ENCODE results near the gene KRT6A. TPM values are rescaled to one million over a fixed set of nuclear protein-coding genes. Genes with fewer than 3 reads are reported as not detected.

Gene KRT6A
- polyA plus RNA-seq (2012; ENCODE audit: insufficient read length, low read depth), result not detected

DNA sequence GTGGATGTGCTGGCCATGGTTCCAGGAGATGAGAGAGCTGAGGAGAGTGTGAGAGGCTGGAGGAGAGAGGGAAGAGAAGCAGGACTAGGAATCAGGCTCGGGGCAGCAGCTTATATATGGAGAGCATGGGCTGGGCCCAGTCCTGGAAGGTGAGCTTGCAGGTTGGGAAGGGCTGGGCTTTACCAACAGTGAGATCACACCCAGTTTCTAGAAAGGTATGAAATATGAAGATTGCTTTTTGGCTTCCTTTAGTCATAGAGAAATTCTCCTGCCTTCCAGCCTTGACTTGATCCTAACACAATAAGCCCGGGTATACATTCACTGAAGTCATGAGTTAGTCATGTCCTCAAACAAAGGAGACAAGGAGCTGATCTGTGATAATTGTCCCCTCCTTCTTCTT, at the start of gene KRT6A:
Gene KRT6A (minus strand): TSS at position 86 of the 400 bp plus-strand sequence. CDS start 69 bp downstream, at position 17.
- TF ChIP-seq TAF1 (IDR thresholded peaks at IDR 0.05; ENCODE audit: borderline replicate concordance, insufficient read depth, low read length), result no peak
- no peak for TF ChIP-seq FOXP2 (optimal IDR thresholded peaks at IDR 0.05; ENCODE audit: borderline replicate concordance, extremely low read depth, extremely low read length, insufficient read depth)
- no peak for TF ChIP-seq REST (IDR thresholded peaks at IDR 0.05; ENCODE audit: insufficient read depth in 1 of 2, low read depth in 2 of 2, low read length in 2 of 2)
- TF ChIP-seq SIN3A (IDR thresholded peaks at IDR 0.05; ENCODE audit: borderline replicate concordance, insufficient read depth, low read length), result no peak
- TF ChIP-seq POLR2AphosphoS5 (IDR thresholded peaks at IDR 0.05; ENCODE audit: low read depth, low read length), result no peak

DNA sequence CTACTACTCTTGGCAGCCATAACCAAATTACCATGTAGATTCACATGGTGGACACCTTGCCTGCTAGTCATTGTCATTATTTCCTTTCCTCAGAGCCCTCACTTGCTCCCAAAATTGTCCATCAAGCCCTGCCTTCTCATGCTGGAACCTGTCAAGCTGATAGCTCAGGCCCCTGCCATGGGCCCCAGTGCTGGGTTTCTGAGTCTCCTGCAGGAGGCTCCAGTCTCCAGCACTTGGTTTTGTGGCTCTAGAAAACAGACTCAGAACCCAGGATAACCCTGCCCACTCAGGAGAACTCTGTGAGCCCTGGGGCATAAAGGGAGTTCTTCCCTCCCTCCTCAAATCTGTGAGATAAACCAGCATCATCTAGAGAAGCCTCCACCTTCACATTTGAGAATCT, 49.1 kb upstream of the KRT6A start:
- no peak for TF ChIP-seq POLR2AphosphoS5 (IDR thresholded peaks at IDR 0.05; ENCODE audit: low read depth, low read length)
- no peak for TF ChIP-seq TAF1 (IDR thresholded peaks at IDR 0.05; ENCODE audit: borderline replicate concordance, insufficient read depth, low read length)
- no peak for TF ChIP-seq FOXP2 (optimal IDR thresholded peaks at IDR 0.05; ENCODE audit: borderline replicate concordance, extremely low read depth, extremely low read length, insufficient read depth)
- TF ChIP-seq SIN3A (IDR thresholded peaks at IDR 0.05; ENCODE audit: borderline replicate concordance, insufficient read depth, low read length), result no peak
- no peak for TF ChIP-seq REST (IDR thresholded peaks at IDR 0.05; ENCODE audit: insufficient read depth in 1 of 2, low read depth in 2 of 2, low read length in 2 of 2)

DNA sequence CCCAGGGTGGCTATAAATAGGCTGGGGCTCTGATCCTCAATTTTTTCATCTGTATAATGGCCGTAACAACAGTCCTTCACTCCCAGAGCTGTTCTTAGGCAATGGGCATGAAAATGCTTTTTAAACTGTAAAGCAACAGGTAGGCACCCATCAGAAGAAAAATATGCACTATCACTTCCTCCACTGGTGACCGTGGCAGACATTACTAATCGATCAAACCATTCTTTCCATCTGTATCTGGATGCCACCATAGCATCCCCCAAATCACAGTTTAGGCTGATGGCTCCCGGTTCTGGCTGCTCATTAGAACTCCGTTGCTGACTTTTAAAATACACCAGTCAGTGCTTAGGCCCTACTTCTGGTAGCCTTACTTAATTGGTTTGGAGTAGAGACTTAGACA, 48.7 kb upstream of the KRT6A start:
- TF ChIP-seq SIN3A (IDR thresholded peaks at IDR 0.05; ENCODE audit: borderline replicate concordance, insufficient read depth, low read length) (no peak), POLR2AphosphoS5 (IDR thresholded peaks at IDR 0.05; ENCODE audit: low read depth, low read length) (no peak), REST (IDR thresholded peaks at IDR 0.05; ENCODE audit: insufficient read depth in 1 of 2, low read depth in 2 of 2, low read length in 2 of 2) (no peak), TAF1 (IDR thresholded peaks at IDR 0.05; ENCODE audit: borderline replicate concordance, insufficient read depth, low read length) (no peak), FOXP2 (optimal IDR thresholded peaks at IDR 0.05; ENCODE audit: borderline replicate concordance, extremely low read depth, extremely low read length, insufficient read depth) (no peak)

DNA sequence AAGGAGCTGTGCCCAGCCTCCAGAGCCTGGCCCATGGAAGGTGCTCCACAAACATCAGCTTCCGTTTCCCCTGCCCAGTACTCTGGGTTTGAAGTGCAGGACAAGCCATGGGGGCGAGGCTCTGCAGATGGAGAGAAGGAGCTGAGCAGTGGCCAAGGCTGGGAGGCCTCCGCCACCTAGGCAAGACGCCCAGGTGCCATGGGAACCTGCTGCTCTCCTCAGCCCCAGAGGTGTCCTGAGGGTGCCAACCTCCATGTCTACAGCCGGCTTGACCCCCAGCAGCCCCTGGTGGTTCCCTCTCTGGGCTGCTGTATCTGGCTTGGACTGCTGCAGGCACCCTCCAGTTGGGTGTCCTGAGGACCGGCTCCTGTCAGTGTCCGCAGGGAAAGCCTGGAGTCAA, 47.5 kb upstream of the KRT6A start:
- TF ChIP-seq REST (IDR thresholded peaks at IDR 0.05; ENCODE audit: insufficient read depth in 1 of 2, low read depth in 2 of 2, low read length in 2 of 2), result no peak
- TF ChIP-seq SIN3A (IDR thresholded peaks at IDR 0.05; ENCODE audit: borderline replicate concordance, insufficient read depth, low read length), result no peak
- no peak for TF ChIP-seq FOXP2 (optimal IDR thresholded peaks at IDR 0.05; ENCODE audit: borderline replicate concordance, extremely low read depth, extremely low read length, insufficient read depth)
- no peak for TF ChIP-seq POLR2AphosphoS5 (IDR thresholded peaks at IDR 0.05; ENCODE audit: low read depth, low read length)
- TF ChIP-seq TAF1 (IDR thresholded peaks at IDR 0.05; ENCODE audit: borderline replicate concordance, insufficient read depth, low read length), result no peak

- TF ChIP-seq POLR2AphosphoS5 (IDR thresholded peaks at IDR 0.05; ENCODE audit: low read depth, low read length) (no peak), FOXP2 (optimal IDR thresholded peaks at IDR 0.05; ENCODE audit: borderline replicate concordance, extremely low read depth, extremely low read length, insufficient read depth) (no peak), REST (IDR thresholded peaks at IDR 0.05; ENCODE audit: insufficient read depth in 1 of 2, low read depth in 2 of 2, low read length in 2 of 2) (no peak), SIN3A (IDR thresholded peaks at IDR 0.05; ENCODE audit: borderline replicate concordance, insufficient read depth, low read length) (no peak), TAF1 (IDR thresholded peaks at IDR 0.05; ENCODE audit: borderline replicate concordance, insufficient read depth, low read length) (no peak)
Measured at GRCh38 chr12:52539821-52540173, 46.7 kb upstream of the KRT6A start.
